ENCODE measurements around the gene GJA10. TPM values are rescaled to one million over a fixed set of nuclear protein-coding genes. Genes with fewer than 3 reads are reported as not detected.

The GJA10 gene
- total RNA-seq, 2 experiments from 2014 or later, result not detected

DNA sequence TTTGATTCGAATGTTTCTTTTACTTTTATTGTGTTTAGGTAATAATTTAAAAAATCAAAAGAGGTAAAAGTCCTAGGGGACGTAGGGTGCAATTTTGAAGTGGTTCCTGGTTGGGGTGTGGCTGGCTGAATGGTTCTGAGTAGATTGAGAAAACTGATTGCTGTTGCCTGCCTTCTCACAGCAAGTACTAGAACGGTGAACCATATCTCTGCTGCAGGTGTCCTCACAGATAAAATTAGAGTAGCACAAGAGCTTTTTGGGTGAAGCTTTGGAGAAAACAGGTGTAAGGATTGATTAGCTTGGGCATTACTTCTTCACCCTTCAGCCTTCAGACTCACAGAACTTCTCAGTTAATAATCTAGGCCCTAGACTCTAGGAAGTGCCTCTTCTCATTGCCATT, 19.8 kb upstream of the GJA10 start:
- no peak overlapping the region for H3K4me2 ChIP-seq (ENCODE audit: low read length)
- POLR2A ChIA-PET, result no interaction called here
- intact Hi-C loops (cut with micrococcal nuclease; ENCODE audit: unreplicated experiment), result no loop called here
- no peaks in the 10 kb centered on the region for H3K4me1 ChIP-seq (ENCODE audit: insufficient read depth, low read length, poor library complexity, severe bottlenecking)
- H3K9me3 ChIP-seq (ENCODE audit: low read length), result no peaks in the 10 kb centered on the region
- no peak for TF ChIP-seq EZH2phosphoT487 (IDR thresholded peaks at IDR 0.05; ENCODE audit: borderline replicate concordance, low read depth, low read length)
- H3K27ac ChIP-seq (ENCODE audit: low read depth, low read length, poor library complexity, severe bottlenecking), result no peak overlapping the region
- H3K36me3 ChIP-seq (ENCODE audit: insufficient read depth, low read length), result peaks cover 43% of the 10 kb centered on the region
- DNase-seq (ENCODE audit: low spot score), result no peak
- no peaks in the 10 kb centered on the region for H3K79me2 ChIP-seq (ENCODE audit: insufficient read depth, low read depth, low read length)
- no peaks in the 10 kb centered on the region for H4K20me1 ChIP-seq (ENCODE audit: insufficient read depth, low read length)
- CTCF ChIA-PET (ENCODE audit: unreplicated experiment), result no interaction called here
- no peak overlapping the region for H2AFZ ChIP-seq (ENCODE audit: low read length)
- no TSS peak for BruUV-seq (replicated peaks)
- H3K9me2 ChIP-seq (ENCODE audit: insufficient read depth, low read length), result no peaks in the 10 kb centered on the region
- H3K4me3 ChIP-seq (ENCODE audit: low read depth, low read length, poor library complexity, severe bottlenecking), result no peak overlapping the region

DNA sequence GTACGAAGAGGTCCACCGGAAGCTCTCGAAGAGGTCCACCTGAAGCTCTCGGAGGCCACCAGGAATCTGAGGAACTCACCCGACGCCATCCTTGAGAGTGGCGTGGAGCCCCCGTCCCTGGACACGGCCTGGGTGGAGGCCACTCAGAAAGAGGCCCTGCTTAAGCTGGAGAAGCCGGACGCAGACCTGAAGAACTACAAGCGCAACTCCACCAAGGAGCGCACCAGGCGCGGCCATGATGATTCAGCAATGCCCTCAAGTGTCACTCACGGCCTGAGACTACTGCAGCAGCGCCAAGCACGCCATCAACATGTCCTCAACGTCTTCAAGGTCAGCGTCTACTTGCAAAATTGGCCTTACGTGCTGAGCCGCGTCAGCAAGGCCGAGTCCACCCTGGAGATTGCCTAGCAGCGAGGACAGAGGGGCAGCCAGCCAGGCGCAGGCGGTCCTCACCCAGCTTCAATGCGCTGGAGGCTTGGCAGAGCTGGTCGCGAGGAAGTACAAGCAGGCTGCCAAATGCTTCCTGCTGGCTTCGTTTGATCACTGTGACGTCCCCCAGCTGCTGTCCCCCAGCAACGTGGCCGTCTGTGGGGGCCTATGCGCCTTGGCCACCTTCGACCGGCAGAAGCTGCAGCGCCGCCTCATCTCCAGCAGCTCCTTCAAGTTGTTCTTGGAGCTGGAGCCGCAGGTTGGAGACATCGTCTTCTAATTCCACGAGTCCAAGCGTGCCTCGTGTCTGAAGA, 7.7 kb upstream of the GJA10 start:
- no peaks in the 10 kb centered on the region for H3K36me3 ChIP-seq (ENCODE audit: insufficient read depth, low read length)
- H2AFZ ChIP-seq (ENCODE audit: low read length), result no peak overlapping the region
- no peak overlapping the region for H3K4me3 ChIP-seq (ENCODE audit: low read depth, low read length, poor library complexity, severe bottlenecking)
- no peak overlapping the region for H3K4me2 ChIP-seq (ENCODE audit: low read length)
- TF ChIP-seq, protein P1, sequence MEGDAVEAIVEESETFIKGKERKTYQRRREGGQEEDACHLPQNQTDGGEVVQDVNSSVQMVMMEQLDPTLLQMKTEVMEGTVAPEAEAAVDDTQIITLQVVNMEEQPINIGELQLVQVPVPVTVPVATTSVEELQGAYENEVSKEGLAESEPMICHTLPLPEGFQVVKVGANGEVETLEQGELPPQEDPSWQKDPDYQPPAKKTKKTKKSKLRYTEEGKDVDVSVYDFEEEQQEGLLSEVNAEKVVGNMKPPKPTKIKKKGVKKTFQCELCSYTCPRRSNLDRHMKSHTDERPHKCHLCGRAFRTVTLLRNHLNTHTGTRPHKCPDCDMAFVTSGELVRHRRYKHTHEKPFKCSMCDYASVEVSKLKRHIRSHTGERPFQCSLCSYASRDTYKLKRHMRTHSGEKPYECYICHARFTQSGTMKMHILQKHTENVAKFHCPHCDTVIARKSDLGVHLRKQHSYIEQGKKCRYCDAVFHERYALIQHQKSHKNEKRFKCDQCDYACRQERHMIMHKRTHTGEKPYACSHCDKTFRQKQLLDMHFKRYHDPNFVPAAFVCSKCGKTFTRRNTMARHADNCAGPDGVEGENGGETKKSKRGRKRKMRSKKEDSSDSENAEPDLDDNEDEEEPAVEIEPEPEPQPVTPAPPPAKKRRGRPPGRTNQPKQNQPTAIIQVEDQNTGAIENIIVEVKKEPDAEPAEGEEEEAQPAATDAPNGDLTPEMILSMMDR (conservative IDR thresholded peaks at IDR 0.05; ENCODE audit: low read length), result no peak
- no peak for TF ChIP-seq EZH2phosphoT487 (IDR thresholded peaks at IDR 0.05; ENCODE audit: borderline replicate concordance, low read depth, low read length)
- H3K9me2 ChIP-seq (ENCODE audit: insufficient read depth, low read length), result no peaks in the 10 kb centered on the region
- H3K4me1 ChIP-seq (ENCODE audit: insufficient read depth, low read length, poor library complexity, severe bottlenecking), result no peaks in the 10 kb centered on the region
- no peaks in the 10 kb centered on the region for H3K9me3 ChIP-seq (ENCODE audit: low read length)
- H3K79me2 ChIP-seq (ENCODE audit: insufficient read depth, low read depth, low read length), result no peaks in the 10 kb centered on the region
- H3K27ac ChIP-seq (ENCODE audit: low read depth, low read length, poor library complexity, severe bottlenecking), result no peak overlapping the region
- no peak for DNase-seq (ENCODE audit: low spot score)
- ChIA-PET POLR2A (interaction anchor here (0.9 kb wide), 1 partner anchor 11 kb away, joined by 3 read pairs; no protein-coding TSS in a partner anchor), CTCF (ENCODE audit: unreplicated experiment) (no interaction called here)
- no peaks in the 10 kb centered on the region for H4K20me1 ChIP-seq (ENCODE audit: insufficient read depth, low read length)
- BruUV-seq (replicated peaks), result no TSS peak
- intact Hi-C loops (cut with micrococcal nuclease; ENCODE audit: unreplicated experiment), result no loop called here

DNA sequence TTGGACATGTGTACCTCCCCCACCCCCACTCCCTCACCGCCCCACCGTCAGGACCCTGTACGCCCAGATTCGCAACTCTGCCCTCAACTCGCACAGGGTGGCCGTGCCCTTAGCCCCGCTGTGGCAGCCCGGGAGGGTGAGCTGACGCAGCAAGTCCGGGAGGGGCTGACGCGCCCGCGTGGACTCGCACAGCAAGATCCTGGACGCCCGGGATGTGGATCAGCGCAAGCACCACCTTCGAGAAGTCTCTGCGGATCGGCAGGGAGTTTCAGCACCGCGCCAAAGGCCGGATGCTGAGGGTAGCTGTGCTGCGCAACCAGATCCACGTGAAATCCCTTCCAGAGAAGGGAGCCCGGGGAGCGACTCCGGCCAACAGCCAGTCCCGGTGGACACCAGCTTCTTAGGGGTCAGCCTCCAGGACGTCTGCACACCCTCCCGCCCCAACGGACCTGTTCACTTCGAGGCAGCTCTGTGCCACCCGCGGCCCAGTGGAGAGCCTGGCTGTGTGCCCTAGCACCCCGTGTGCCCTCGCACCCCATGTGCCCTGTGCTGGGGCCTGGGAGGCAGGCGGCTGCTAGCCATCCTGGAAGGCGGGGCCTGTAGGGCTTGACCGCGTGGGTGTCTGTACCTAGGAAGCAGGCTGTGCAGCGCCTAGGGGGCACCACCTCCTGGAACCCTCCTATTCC, 6.7 kb upstream of the GJA10 start:
- ChIA-PET POLR2A (interaction anchor here (0.7 kb wide), 1 partner anchor 471 kb away, joined by 4 read pairs; no protein-coding TSS in a partner anchor), CTCF (ENCODE audit: unreplicated experiment) (no interaction called here)
- no peaks in the 10 kb centered on the region for H3K79me2 ChIP-seq (ENCODE audit: insufficient read depth, low read depth, low read length)
- H3K4me3 ChIP-seq (ENCODE audit: low read depth, low read length, poor library complexity, severe bottlenecking), result no peak overlapping the region
- TF ChIP-seq, protein P1 (conservative IDR thresholded peaks at IDR 0.05; ENCODE audit: low read length), result no peak
- TF ChIP-seq EZH2phosphoT487 (IDR thresholded peaks at IDR 0.05; ENCODE audit: borderline replicate concordance, low read depth, low read length), result no peak
- no peaks in the 10 kb centered on the region for H3K36me3 ChIP-seq (ENCODE audit: insufficient read depth, low read length)
- no peak for DNase-seq (ENCODE audit: low spot score)
- no peak overlapping the region for H3K4me2 ChIP-seq (ENCODE audit: low read length)
- no peak overlapping the region for H2AFZ ChIP-seq (ENCODE audit: low read length)
- H3K9me2 ChIP-seq (ENCODE audit: insufficient read depth, low read length), result no peaks in the 10 kb centered on the region
- H3K9me3 ChIP-seq (ENCODE audit: low read length), result no peaks in the 10 kb centered on the region
- H4K20me1 ChIP-seq (ENCODE audit: insufficient read depth, low read length), result no peaks in the 10 kb centered on the region
- no peaks in the 10 kb centered on the region for H3K4me1 ChIP-seq (ENCODE audit: insufficient read depth, low read length, poor library complexity, severe bottlenecking)
- no peak overlapping the region for H3K27ac ChIP-seq (ENCODE audit: low read depth, low read length, poor library complexity, severe bottlenecking)
- BruUV-seq (replicated peaks), result no TSS peak
- intact Hi-C loops (cut with micrococcal nuclease; ENCODE audit: unreplicated experiment), result no loop called here
